IMR-90 (cell line): ENCODE results near the gene NEMP1. TPM values are rescaled to one million over a fixed set of nuclear protein-coding genes. Genes with fewer than 3 reads are reported as not detected.

ENCODE experiments used
- ATAC-seq: fragments of 200-7000 bp; cut with Tn5 transposase; 2 replicates; pipeline ENCODE4 v1.9.1; 2020; ENCODE audit warnings: low read depth, mild to moderate bottlenecking, moderate library complexity
- BruUV-seq: library from RNA; stranded (reverse); fragments of 400-500 nt; replicated peaks from 2 replicates; lab custom pipeline; 2021; lab: Mats Ljungman, UMichigan
- CTCF ChIA-PET: fragments of 300-600 bp; formaldehyde crosslinking; extraction: SDS; loops from one replicate; lab custom pipeline; 2021; ENCODE audit warnings: antibody characterized with exemption; lab: Yijun Ruan, JAX
- POLR2A ChIA-PET: fragments of 300-600 bp; sonication (Branson Sonifier 250); formaldehyde crosslinking; loops from one replicate; lab custom pipeline; 2022; ENCODE audit warnings: antibody characterized with exemption; ENCODE audit not compliant: unreplicated experiment; lab: Charles Lee
- DNase-seq: peaks from one replicate; pipeline ENCODE4 v3.0.0; 2013
- H2AFZ ChIP-seq: replicated peaks from 2 replicates; pipeline ENCODE3; 2013; ENCODE audit warnings: low read length, mild to moderate bottlenecking; ENCODE audit not compliant: poor library complexity
- H2AK5ac ChIP-seq: 2 replicates; pipeline ENCODE4 v1.6.1; 2013; ENCODE audit warnings: low read depth, low read length, inconsistent platforms
- H2AK9ac ChIP-seq: replicated peaks from 2 replicates; pipeline ENCODE3; 2013; ENCODE audit warnings: mild to moderate bottlenecking, low read depth, low read length, moderate library complexity; ENCODE audit not compliant: poor library complexity
- H2BK120ac ChIP-seq: 2 replicates; pipeline ENCODE4 v1.6.1; 2013; ENCODE audit warnings: low read depth, low read length, inconsistent platforms
- H2BK15ac ChIP-seq: 3 replicates; pipeline ENCODE4 v1.6.1; 2013; ENCODE audit warnings: low read depth, low read length, inconsistent platforms
- H2BK20ac ChIP-seq: 2 replicates; pipeline ENCODE4 v1.6.1; 2013; ENCODE audit warnings: low read depth, mild to moderate bottlenecking, inconsistent platforms, low read length, moderate library complexity
- H2BK5ac ChIP-seq: 2 replicates; pipeline ENCODE4 v1.6.1; 2013; ENCODE audit warnings: mild to moderate bottlenecking, low read depth, low read length, inconsistent platforms; ENCODE audit not compliant: poor library complexity, severe bottlenecking
- H3K14ac ChIP-seq: replicated peaks from 2 replicates; pipeline ENCODE4 v1.6.1; 2013; ENCODE audit warnings: low read depth, low read length, inconsistent platforms
- H3K18ac ChIP-seq: 2 replicates; pipeline ENCODE4 v1.6.1; 2013; ENCODE audit warnings: low read depth, low read length, control low read depth
- H3K23ac ChIP-seq: 2 replicates; pipeline ENCODE4 v1.6.1; 2013; ENCODE audit warnings: low read depth, low read length, inconsistent platforms
- H3K27ac ChIP-seq: 2 replicates; pipeline ENCODE4 v1.5.1; 2013; ENCODE audit warnings: mild to moderate bottlenecking, control low read depth, low read length; ENCODE audit not compliant: insufficient read depth
- H3K27me3 ChIP-seq: 2 replicates; pipeline ENCODE4 v1.6.1; 2013; ENCODE audit warnings: low read length; ENCODE audit not compliant: control insufficient read depth, insufficient read depth
- H3K36me3 ChIP-seq: 2 replicates; pipeline ENCODE4 v1.6.1; 2013; ENCODE audit warnings: low read length, mixed read lengths; ENCODE audit not compliant: control insufficient read depth, insufficient read depth
- H3K4ac ChIP-seq: 2 replicates; pipeline ENCODE4 v1.6.1; 2013; ENCODE audit warnings: low read depth, low read length, inconsistent platforms
- H3K4me1 ChIP-seq: 2 replicates; pipeline ENCODE4 v1.6.1; 2013; ENCODE audit warnings: low read length, mixed read lengths; ENCODE audit not compliant: control insufficient read depth, insufficient read depth
- H3K4me2 ChIP-seq: 2 replicates; pipeline ENCODE4 v1.6.1; 2013; ENCODE audit warnings: low read depth, mild to moderate bottlenecking, control low read depth, low read length, moderate library complexity
- H3K4me3 ChIP-seq: 2 replicates; pipeline ENCODE4 v1.5.1; 2013; ENCODE audit warnings: low read depth, mild to moderate bottlenecking, control low read depth, low read length, moderate library complexity; ENCODE audit not compliant: insufficient read depth
- H3K56ac ChIP-seq: 2 replicates; pipeline ENCODE4 v1.6.1; 2013; ENCODE audit warnings: low read length, inconsistent platforms; ENCODE audit not compliant: insufficient read depth; ENCODE audit errors: extremely low read depth
- H3K79me1 ChIP-seq, 2 experiments: 2 replicates each; pipeline ENCODE4 v1.6.1; 2013; ENCODE audit warnings: low read length in 2 of 2, inconsistent platforms in 1 of 2, low read depth in 1 of 2
- H3K9ac ChIP-seq: 2 replicates; pipeline ENCODE4 v1.6.1; 2013; ENCODE audit warnings: low read depth, low read length, control low read depth
- H3K9me1 ChIP-seq: 2 replicates; pipeline ENCODE4 v1.6.1; 2013; ENCODE audit warnings: low read length, inconsistent platforms; ENCODE audit not compliant: insufficient read depth
- H3K9me3 ChIP-seq: 2 replicates; pipeline ENCODE4 v1.6.1; 2013; ENCODE audit warnings: low read length; ENCODE audit not compliant: control insufficient read depth, insufficient read depth
- H4K20me1 ChIP-seq: 2 replicates; pipeline ENCODE4 v1.6.1; 2013; ENCODE audit warnings: low read length, inconsistent platforms; ENCODE audit not compliant: insufficient read depth
- H4K5ac ChIP-seq: 2 replicates; pipeline ENCODE4 v1.6.1; 2013; ENCODE audit warnings: mild to moderate bottlenecking, low read depth, low read length, control low read depth
- H4K8ac ChIP-seq, 2 experiments: 2 replicates each; pipeline ENCODE4 v1.6.1; 2013; ENCODE audit warnings: low read depth in 2 of 2, low read length in 2 of 2, control low read depth in 1 of 2, inconsistent platforms in 1 of 2
- H4K91ac ChIP-seq: 2 replicates; pipeline ENCODE4 v1.6.1; 2013; ENCODE audit warnings: low read depth, low read length, inconsistent platforms; ENCODE audit not compliant: insufficient read depth
- BHLHE40 ChIP-seq: fragments of 150-350 bp; IDR thresholded peaks from 2 replicates; pipeline ENCODE4 v1.6.1; 2016; ENCODE audit warnings: mild to moderate bottlenecking, low read depth, low read length
- CEBPB ChIP-seq: IDR thresholded peaks from 2 replicates; pipeline ENCODE4 v1.6.1; 2012; ENCODE audit warnings: low read depth, low read length, improper control_type of control experiment
- CHD1 ChIP-seq: IDR thresholded peaks from 2 replicates; pipeline ENCODE4 v1.6.1; 2012; ENCODE audit warnings: low read depth, low read length, improper control_type of control experiment
- MXI1 ChIP-seq: IDR thresholded peaks from 2 replicates; pipeline ENCODE4 v1.6.1; 2012; ENCODE audit warnings: low read depth, mild to moderate bottlenecking, low read length, moderate library complexity, borderline replicate concordance
- RCOR1 ChIP-seq: IDR thresholded peaks from 2 replicates; pipeline ENCODE4 v1.6.1; 2012; ENCODE audit warnings: mild to moderate bottlenecking, low read length, improper control_type of control experiment; ENCODE audit not compliant: insufficient replicate concordance
- WGBS, 2 experiments: methylation state at CpG; one replicate each; pipeline versions ENCODE4 v1.1.5 to v1.1.7; 2013; ENCODE audit warnings: missing lambda C conversion rate in 2 of 2; ENCODE audit not compliant: insufficient read length in 1 of 2; ENCODE audit errors: extremely low coverage in 2 of 2; 5-methylcytosine and 5-hydroxymethylcytosine counted together
- dilution Hi-C: fragments of 300-500 bp; cut with HindIII; formaldehyde crosslinking; loops from one replicate; pipeline ENCODE4 v1.14.3; 2018; ENCODE audit warnings: low sequenced_read_pairs; ENCODE audit not compliant: unreplicated experiment
- in situ Hi-C: fragments of 300-500 bp; cut with MboI; formaldehyde crosslinking; loops from 3 replicates; pipeline ENCODE4 v1.14.3; 2019; ENCODE audit warnings: low sequenced_read_pairs, inconsistent platforms, mixed read lengths
- intact Hi-C: fragments of 100-400 bp; cut with micrococcal nuclease; formaldehyde crosslinking; loops from 2 replicates; pipeline ENCODE4 v1.10.0; 2022
- polyA plus RNA-seq, 3 experiments: library from polyadenylated mRNA; depleted of rRNA; stranded (reverse); fragments of >200 nt; gene quantifications; 2 replicates each; pipeline ENCODE4 v1.2.3, GENCODE V29; 2012; ENCODE audit warnings: low replicate concordance in 1 of 3
- total RNA-seq: library from RNA; depleted of rRNA; stranded (reverse); fragments of >200 nt; gene quantifications from 2 replicates; pipeline ENCODE4 v1.2.3, GENCODE V29; 2012

Gene NEMP1
- total and polyA plus RNA-seq, 2 of the 4 experiments (the other 2 are of a cell fraction): 8.9 to 10.9 TPM

DNA sequence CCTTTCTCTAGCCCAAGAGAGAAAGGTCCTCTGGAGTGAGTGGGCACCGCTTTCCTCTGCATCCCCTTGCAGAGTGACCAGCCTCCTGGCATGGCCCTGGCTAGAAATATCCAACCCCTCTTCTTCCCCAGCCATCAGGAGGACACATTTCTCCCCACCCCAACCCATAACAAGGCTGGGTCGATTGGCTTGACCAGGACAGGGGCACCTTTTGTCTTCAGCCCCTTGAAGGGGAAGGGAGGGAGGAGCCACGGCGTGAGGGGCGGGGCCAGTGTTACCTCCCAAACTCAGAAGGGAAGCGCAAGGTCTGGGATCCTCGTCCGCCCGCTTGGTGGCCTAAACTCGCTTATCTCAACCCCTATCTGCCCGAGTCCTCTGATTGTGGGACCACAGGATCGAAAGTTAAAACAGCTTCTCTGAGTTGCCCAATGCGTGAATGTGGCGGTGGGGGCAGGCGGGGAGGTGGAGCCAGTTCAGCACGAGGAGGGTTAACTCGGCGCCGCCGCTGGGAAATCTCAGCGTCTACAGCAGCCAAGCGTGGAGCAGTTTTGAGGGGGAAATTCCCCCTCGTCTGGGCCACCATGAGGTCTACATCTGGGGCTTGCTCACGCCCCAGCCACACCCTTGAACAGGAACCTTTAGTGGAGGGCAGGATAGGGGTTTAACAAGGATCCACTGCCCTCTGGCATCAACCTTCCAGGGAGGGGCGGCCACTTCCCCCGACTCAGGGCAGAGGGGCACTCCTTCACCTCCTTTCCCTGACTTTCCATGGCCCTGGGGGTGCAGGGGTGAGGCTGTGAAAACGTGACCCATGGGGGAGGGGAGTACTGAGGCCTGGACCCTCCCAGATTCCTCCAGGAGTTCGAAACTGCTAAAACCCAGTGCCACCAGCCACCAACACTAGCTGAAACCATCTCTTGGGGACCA lies 31.8 kb upstream of the NEMP1 start:
- H3K14ac ChIP-seq: peak overlapping the region; percentile 99
- peak; percentile 74 for TF ChIP-seq CEBPB
- 0 out of 2 replicates have a peak, but pooled peaks have one; percentile 55 for TF ChIP-seq MXI1
- TF ChIP-seq CHD1: no peak
- TF ChIP-seq RCOR1: no peak
- peak; percentile 55; the same call in 1 of the 2 replicates for TF ChIP-seq BHLHE40
- H4K5ac ChIP-seq: peak overlapping the region; percentile 90
- H3K9me3 ChIP-seq: no peaks in the 10 kb centered on the region
- ChIA-PET POLR2A (interaction anchor here (1.1 to 2.1 kb wide), 6 partner anchors 13 to 31 kb away, joined by 3 to 12 read pairs (median 7); partner anchors contain the start of genes LRP1, NAB2 and NEMP1), CTCF (interaction anchor here (0.8 to 2.9 kb wide), 5 partner anchors 11 to 41 kb away, joined by 3 to 24 read pairs (median 3); no protein-coding TSS in a partner anchor)
- 0 out of 2 replicates have a peak overlapping the region, but pooled peaks have one; percentile 10 for H2BK20ac ChIP-seq
- H4K20me1 ChIP-seq: peaks cover 15% of the 10 kb centered on the region
- H3K36me3 ChIP-seq: peaks cover 21% of the 10 kb centered on the region
- H2BK120ac ChIP-seq: peak overlapping the region; percentile 86
- peaks cover 4% of the 10 kb centered on the region for H3K9me1 ChIP-seq
- peak overlapping the region; percentile 80 for H3K23ac ChIP-seq
- 0% methylated on average over 1 of the region's 28 CpGs; no CpG with 5 or more reads in 1 of the 2 experiments for WGBS, 2 experiments
- H4K91ac ChIP-seq: peak overlapping the region; percentile 97
- H3K4ac ChIP-seq: peak overlapping the region; percentile 97
- peak; percentile 37 for DNase-seq
- H2AK9ac ChIP-seq: peak overlapping the region; percentile 99
- peaks cover 22 to 58% of the 10 kb centered on the region in 2 experiments for H3K79me1 ChIP-seq
- 0 out of 2 replicates have a peak, but pooled peaks cover 2% of the 10 kb centered on the region for H3K4me1 ChIP-seq
- in situ Hi-C loops (loop anchor here (5.0 kb wide), 2 partner anchors 43 to 103 kb away; partner anchors contain the start of gene ZBTB39), dilution Hi-C loops (no loop called here), intact Hi-C loops (loop anchor here (1.0 to 5.0 kb wide), 3 partner anchors 17 to 132 kb away; no protein-coding TSS in a partner anchor)
- peak overlapping the region; percentile 93 for H3K4me2 ChIP-seq
- peak overlapping the region; percentile 90 for H2BK5ac ChIP-seq
- peak; percentile 38 for ATAC-seq
- peak overlapping the region; percentile 82 for H3K18ac ChIP-seq
- BruUV-seq: TSS peak; percentile 71
- peak overlapping the region; percentile 94 for H3K27ac ChIP-seq
- H3K56ac ChIP-seq: peak overlapping the region; percentile 93
- peak overlapping the region; percentile 86 for H2AFZ ChIP-seq
- peak overlapping the region; percentile 85 to 97 for H4K8ac ChIP-seq
- peak overlapping the region; percentile 93 for H3K9ac ChIP-seq
- no peaks in the 10 kb centered on the region for H3K27me3 ChIP-seq
- H2AK5ac ChIP-seq: peak overlapping the region; percentile 99
- peak overlapping the region; percentile 64 for H3K4me3 ChIP-seq
- H2BK15ac ChIP-seq: peak overlapping the region; percentile 89; the same call in 2 of the 3 replicates
